GM12865 (cell line): Measurements from ENCODE around the gene MCTS1.

Source experiments
- DNase-seq: peaks from one replicate; pipeline ENCODE4 v3.0.0; 2010; ENCODE audit warnings: low read depth
- H3K4me3 ChIP-seq: 2 replicates; pipeline ENCODE4 v1.5.1; 2011; ENCODE audit warnings: mild to moderate bottlenecking, low read depth, low read length, control low read depth
- TF ChIP-seq, protein P1 (sequence below): IDR thresholded peaks from 2 replicates; pipeline ENCODE4 v1.5.1; 2011; ENCODE audit warnings: low read length, control low read depth, low read depth, inconsistent platforms; ENCODE audit not compliant: insufficient read depth; ENCODE audit errors: missing control alignments

MCTS1 gene, protein sequence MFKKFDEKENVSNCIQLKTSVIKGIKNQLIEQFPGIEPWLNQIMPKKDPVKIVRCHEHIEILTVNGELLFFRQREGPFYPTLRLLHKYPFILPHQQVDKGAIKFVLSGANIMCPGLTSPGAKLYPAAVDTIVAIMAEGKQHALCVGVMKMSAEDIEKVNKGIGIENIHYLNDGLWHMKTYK

DNA sequence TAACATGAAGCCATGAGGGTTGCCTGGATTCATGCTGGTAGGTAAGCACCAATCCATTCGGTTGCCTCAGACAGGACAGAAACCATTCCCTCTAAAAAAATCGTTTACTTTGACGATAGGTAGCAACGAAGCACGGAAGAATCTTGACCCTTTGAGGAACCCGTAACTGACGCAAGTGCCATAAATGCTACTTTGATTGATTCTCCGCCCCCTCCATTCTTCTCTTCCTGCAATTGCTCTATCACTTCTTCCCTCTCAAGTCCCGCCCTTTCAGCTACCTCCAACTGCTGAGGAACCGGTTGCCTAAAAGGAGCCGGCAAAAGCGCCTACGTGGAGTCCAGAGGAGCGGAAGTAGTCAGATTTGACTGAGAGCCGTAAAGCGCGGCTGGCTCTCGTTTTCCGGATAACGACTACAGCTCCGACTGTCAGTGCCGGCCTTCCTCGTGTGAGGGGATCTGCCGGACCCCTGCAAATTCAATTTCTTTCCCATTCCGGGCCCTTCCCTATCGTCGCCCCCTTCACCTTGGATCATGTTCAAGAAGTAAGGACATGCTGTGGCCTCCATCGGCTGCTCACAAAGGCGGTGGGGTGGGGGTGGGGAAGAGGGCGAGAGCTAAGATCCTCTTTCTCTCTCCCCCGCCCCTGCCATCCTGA, at the start of gene MCTS1:
TSS of gene MCTS1 (plus strand) at position 395 of the 654 bp plus-strand sequence. CDS start at position 531, 136 bp downstream.
- peak within 1 kb of the TSS; percentile 93 for H3K4me3 ChIP-seq
- DNase-seq, result peak; percentile 93
- TF ChIP-seq, protein P1, sequence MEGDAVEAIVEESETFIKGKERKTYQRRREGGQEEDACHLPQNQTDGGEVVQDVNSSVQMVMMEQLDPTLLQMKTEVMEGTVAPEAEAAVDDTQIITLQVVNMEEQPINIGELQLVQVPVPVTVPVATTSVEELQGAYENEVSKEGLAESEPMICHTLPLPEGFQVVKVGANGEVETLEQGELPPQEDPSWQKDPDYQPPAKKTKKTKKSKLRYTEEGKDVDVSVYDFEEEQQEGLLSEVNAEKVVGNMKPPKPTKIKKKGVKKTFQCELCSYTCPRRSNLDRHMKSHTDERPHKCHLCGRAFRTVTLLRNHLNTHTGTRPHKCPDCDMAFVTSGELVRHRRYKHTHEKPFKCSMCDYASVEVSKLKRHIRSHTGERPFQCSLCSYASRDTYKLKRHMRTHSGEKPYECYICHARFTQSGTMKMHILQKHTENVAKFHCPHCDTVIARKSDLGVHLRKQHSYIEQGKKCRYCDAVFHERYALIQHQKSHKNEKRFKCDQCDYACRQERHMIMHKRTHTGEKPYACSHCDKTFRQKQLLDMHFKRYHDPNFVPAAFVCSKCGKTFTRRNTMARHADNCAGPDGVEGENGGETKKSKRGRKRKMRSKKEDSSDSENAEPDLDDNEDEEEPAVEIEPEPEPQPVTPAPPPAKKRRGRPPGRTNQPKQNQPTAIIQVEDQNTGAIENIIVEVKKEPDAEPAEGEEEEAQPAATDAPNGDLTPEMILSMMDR, result no peak

DNA sequence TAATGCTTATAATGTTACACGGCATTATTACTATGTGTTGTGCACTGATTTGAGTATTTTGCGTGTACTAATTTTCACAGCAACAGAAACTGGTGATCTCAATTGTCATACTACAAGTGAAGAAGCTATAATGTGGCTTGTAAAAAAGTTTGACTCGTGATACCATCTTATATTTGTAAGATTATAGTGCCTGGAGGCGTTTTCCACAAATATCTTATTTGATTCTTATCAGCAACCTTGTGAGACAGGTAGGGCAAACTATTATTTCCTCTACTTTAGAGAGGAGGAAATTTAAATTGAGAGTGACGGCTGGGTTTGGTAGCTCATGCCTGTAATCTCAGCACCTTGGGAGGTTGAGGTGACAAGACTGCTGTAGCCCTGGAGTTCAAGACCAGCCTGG, 47.6 kb upstream of the MCTS1 start:
- TF ChIP-seq, protein P1, result no peak
- H3K4me3 ChIP-seq, result no peak overlapping the region
- DNase-seq, result no peak

DNA sequence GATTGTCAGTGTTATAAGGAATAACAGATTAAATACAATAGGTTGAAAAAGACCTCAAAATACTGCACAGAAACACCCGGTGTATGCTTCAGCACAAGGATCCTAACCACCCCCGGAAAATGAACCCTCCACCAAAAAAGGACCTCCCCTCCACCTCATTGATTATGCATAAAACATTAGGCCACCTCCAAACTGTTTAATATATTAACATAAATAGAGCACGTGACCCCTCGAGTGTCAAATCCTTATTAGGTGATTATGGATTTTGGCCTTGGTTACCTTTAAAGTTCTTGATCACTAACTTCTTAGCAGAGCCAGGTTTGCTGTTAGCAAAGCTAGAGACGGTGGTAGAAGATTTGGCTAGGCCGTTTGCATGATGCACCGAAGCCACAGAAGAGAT, 44.1 kb upstream of the MCTS1 start:
- TF ChIP-seq, protein P1, result no peak
- H3K4me3 ChIP-seq, result peak overlapping the region; percentile 87
- peak; percentile 5 for DNase-seq

DNA sequence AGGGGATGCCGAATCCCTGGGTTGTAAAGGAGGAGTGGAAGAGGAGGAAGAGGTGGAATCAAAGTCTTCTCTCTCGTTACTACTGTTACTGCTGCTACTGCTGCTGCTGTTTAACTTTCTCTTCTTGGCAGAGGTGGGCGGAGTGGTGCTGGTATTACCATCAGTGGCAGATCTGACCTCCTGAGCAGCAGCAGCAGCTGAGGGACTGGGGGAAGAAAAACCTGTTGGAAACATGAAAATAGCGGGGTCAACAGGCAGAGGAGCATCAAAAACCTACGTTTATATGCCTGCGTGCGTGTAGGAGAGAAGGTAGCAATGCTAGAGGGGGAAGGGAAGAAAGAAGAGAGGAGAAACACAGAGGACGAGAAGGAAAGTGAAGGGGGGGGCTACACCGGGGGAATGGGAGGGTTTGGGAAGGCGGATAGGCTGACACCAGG, 43.5 kb upstream of the MCTS1 start:
- TF ChIP-seq, protein P1, result no peak
- peak; percentile 52 for DNase-seq
- H3K4me3 ChIP-seq, result peak overlapping the region; percentile 87

DNA sequence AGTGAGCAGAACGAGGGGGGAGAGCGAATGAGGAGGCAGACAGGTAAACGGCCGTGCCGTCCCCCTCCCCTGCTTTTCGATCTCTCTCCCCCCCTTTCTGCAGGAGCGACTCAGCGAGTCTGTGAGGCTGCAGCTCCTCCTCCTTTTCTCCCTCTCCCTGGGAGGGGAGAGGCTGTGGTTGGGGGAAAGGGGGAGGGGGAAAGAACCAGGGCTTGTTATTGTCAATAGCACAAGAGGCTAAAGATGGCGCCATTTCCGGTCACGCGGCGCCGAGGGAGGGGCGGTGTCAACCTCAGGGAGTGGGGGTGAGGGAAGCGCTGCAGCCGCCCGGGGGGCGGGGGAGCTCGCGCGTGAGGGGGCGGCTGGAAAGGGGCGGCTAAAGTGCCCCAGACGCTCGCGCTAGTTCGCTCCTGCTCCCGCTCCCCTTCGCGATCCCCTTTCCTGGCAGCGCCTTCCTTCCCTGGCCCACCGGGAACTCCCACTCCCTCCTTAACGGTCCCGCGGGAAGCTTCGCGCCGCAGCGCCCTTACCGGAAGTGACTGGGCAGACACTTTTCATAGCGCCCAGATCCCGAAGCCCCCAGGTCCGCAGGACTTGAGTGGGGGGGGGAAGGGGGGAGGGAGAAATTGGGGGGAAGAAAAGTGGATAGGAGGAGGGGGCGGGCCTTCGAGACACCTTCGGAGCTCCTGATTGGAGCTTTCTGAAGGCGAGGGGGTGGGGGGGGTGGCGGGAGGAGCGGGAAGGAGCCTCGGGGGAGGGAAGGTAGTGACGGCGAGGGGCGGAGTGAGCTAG, 42.9 kb upstream of the MCTS1 start, which contains the start of gene CUL4B:
TSS of gene CUL4B (minus strand) at position 121 of the 792 bp plus-strand sequence. CDS start 324 bp downstream, outside the sequence.
- peak; percentile 95 for DNase-seq
- H3K4me3 ChIP-seq, result peak within 1 kb of the TSS; percentile 87
- TF ChIP-seq, protein P1, result no peak

DNA sequence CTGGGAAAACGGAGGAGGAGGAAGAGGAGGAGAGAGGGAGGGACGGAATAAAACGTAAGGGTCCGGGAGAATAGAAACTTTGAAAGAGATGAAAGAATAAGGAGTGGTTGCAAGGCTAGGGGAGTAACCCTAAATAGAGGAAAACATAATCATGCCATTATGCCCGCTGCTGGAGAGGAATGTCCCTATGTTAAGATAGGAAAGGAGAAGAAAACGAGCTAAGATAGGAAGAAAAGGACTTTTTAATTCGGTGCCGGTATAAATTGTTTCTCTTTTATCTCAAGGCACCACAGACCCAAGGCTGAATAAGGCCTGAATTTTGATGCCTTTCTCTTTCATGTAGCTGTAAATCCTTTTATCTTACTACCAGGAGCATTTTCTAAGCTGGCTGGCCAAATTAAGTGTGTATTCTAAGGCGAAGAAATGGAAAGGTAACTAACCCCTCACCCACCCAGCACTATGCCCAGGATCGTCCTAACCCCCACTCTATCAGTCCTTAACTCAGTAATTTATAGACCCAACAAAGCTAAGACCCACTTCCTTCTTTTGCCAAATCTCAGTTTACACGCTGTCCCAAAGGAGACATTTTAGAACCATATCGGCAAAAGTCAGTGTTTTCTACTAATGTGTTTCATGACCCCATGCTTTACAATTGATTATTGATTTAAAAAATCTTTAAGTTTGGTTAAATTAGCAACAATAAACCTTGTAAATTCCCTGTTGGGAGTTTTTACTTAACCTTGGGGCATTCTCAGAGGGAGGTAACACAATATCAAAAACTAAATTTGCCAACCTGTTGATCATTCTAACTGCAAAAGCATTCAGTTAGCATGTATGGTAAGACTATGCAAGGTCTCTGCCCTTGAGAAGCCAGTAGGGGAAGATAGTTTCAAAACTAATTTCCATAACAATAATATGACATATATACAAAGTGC, 42.0 kb upstream of the MCTS1 start:
- DNase-seq, result peak; percentile 3
- H3K4me3 ChIP-seq, result peak overlapping the region; percentile 87
- TF ChIP-seq, protein P1, result no peak
